GM12801 (cell line): ENCODE data around the gene TTC23L.

Experiments used
- TF ChIP-seq, protein P1 (sequence below): IDR thresholded peaks from one replicate; pipeline ENCODE4 v1.5.1; 2011; ENCODE audit warnings: control low read depth; ENCODE audit not compliant: insufficient read length; ENCODE audit errors: extremely low read depth

Gene TTC23L

GRCh38 chr5:34834794-34835089 is 4.2 kb upstream of the TTC23L start:
- TF ChIP-seq, protein P1, sequence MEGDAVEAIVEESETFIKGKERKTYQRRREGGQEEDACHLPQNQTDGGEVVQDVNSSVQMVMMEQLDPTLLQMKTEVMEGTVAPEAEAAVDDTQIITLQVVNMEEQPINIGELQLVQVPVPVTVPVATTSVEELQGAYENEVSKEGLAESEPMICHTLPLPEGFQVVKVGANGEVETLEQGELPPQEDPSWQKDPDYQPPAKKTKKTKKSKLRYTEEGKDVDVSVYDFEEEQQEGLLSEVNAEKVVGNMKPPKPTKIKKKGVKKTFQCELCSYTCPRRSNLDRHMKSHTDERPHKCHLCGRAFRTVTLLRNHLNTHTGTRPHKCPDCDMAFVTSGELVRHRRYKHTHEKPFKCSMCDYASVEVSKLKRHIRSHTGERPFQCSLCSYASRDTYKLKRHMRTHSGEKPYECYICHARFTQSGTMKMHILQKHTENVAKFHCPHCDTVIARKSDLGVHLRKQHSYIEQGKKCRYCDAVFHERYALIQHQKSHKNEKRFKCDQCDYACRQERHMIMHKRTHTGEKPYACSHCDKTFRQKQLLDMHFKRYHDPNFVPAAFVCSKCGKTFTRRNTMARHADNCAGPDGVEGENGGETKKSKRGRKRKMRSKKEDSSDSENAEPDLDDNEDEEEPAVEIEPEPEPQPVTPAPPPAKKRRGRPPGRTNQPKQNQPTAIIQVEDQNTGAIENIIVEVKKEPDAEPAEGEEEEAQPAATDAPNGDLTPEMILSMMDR, result no peak

GRCh38 chr5:34835664-34836063 is 3.3 kb upstream of the TTC23L start:
- TF ChIP-seq, protein P1, result no peak

GRCh38 chr5:34841816-34842215 is 2.9 kb downstream of the TTC23L start:
- TF ChIP-seq, protein P1, result no peak

DNA sequence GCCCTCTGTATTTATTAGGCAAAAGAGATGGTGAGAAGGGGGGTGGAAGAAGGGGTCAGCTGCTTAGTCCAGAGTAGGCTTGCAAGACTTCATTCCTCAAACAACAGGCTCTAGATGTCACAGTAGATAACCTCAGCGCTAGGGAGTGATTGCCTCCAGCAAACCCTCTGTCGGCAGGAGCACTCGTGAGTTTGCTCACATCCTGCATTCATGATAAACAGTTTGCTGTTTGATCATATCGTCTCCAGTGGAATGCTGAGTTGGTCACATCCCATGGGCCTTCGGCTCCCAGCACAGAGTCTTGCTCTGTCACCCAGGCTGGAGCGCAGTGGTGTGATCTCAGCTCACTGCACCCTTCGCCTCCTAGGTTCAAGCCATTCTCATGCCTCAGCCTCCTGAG is 3.6 kb downstream of the TTC23L start:
- TF ChIP-seq, protein P1, result no peak

DNA sequence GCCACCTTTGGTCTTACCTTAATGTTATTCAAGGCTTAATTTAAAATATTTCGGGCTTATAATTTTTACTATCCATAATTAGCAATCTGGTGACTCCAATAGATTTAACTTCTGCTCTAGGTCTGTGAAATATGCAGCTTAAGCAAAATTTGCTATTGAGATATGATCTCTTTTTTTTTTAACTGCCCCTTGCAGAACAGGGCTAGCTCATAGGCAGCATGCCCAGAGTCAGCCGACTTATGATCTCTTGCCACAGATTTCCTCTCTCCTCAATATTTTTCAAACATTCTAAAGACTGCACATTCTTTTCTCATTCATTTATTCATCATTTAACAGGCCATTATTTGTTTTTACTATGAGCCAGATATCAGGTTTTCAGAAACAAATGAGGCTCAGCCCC is 4.5 kb downstream of the TTC23L start:
- TF ChIP-seq, protein P1, result no peak

GRCh38 chr5:34844106-34844505 is 5.1 kb downstream of the TTC23L start:
- TF ChIP-seq, protein P1, result no peak

DNA sequence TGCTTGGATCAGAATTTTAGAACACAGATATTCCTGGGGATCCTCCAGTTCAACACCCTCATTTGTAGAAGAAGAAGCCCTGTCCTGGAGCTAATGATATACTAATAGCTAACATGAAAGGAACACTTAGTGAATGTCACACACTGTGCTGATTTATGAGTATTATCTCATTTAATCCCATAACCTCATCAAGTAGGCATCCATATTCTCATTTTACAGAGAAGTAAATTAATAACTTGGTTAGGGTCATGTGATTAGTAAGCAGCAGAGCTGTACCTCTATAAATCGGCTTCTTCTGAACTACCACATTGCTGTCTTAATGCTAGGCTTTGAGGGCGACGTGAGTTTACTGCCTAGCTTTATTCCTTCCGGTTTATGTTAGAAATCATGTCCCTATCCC is 6.0 kb downstream of the TTC23L start:
- TF ChIP-seq, protein P1, result no peak

GRCh38 chr5:34847056-34847455 is 8.1 kb downstream of the TTC23L start:
- TF ChIP-seq, protein P1, result no peak
